Heart right ventricle (tissue), 16 donors: Measurements from ENCODE around the gene HMGCL. TPM values are rescaled to one million over a fixed set of nuclear protein-coding genes. Genes with fewer than 3 reads are reported as not detected.

Source experiments
- ATAC-seq, 8 donors: fragments of 200-7000 bp; cut with Tn5 transposase; one replicate each; pipeline ENCODE4 v1.9.1; 2020; ENCODE audit warnings: mild to moderate bottlenecking in 8 of 8, moderate library complexity in 8 of 8, moderate number of reproducible peaks in 1 of 8
- DNase-seq, 2 donors: peaks; one replicate each; pipeline ENCODE4 v3.0.0-alpha.2; 2020
- H3K27ac ChIP-seq, 10 donors: fragments of 200-600 bp; sonication (generic) in 2 of 10; one replicate each; pipeline versions ENCODE4 v1.5.0 to v1.8.0; 2020 to 2022; ENCODE audit warnings: mild to moderate bottlenecking in 3 of 10
- H3K27me3 ChIP-seq, 7 donors: fragments of 200-600 bp; one replicate each; pipeline ENCODE4 v1.8.0; 2021 to 2022; ENCODE audit warnings: mild to moderate bottlenecking in 2 of 7
- H3K36me3 ChIP-seq, 9 donors: fragments of 200-600 bp; sonication (generic) in 1 of 9; one replicate each; pipeline versions ENCODE4 v1.5.0 to v1.8.0; 2020 to 2022; ENCODE audit warnings: mild to moderate bottlenecking in 2 of 9
- H3K4me1 ChIP-seq, 9 donors: fragments of 200-600 bp; sonication (generic) in 1 of 9; one replicate each; pipeline versions ENCODE4 v1.5.0 to v1.8.0; 2020 to 2022; ENCODE audit warnings: mild to moderate bottlenecking in 4 of 9
- H3K4me3 ChIP-seq, 10 donors: fragments of 200-600 bp; sonication (generic) in 2 of 10; one replicate each; pipeline versions ENCODE4 v1.5.0 to v1.8.0; 2020 to 2022; ENCODE audit warnings: mild to moderate bottlenecking in 7 of 10, moderate library complexity in 2 of 10
- H3K9me3 ChIP-seq, 11 donors: fragments of 200-600 bp in 10 of 11; sonication (generic) in 2 of 11; one replicate each; pipeline versions ENCODE4 v1.5.0 to v1.8.0; 2013 to 2022; ENCODE audit warnings: mild to moderate bottlenecking in 2 of 11, control low read depth in 1 of 11, moderate library complexity in 1 of 11
- WGBS, 2 donors: extraction: QIAGEN DNeasy Blood & Tissue Kit; methylation state at CpG; one replicate each; pipeline ENCODE4 v1.1.7; 2013; ENCODE audit warnings: inconsistent platforms in 1 of 2; 5-methylcytosine and 5-hydroxymethylcytosine counted together
- intact Hi-C, 10 donors: fragments of 100-400 bp; cut with DNase I; formaldehyde crosslinking; loops; one replicate each; pipeline versions ENCODE4 v1.11.1 to v1.14.2; 2022
- polyA plus RNA-seq, 2 donors: library from polyadenylated mRNA; stranded (reverse); fragments of 200-250 nt; gene quantifications; one replicate each; pipeline ENCODE4 v1.2.3, GENCODE V29; 2013
- total RNA-seq, 10 donors: library from RNA; stranded (reverse); fragmentation: NEBNext Ultra II Directional in 3 of 10; extraction: Animal tissue kit (Norgen Biotek cat#: 25700) in 3 of 10; gene quantifications; one replicate each; pipeline versions ENCODE4 v1.2.1 to v1.2.4, GENCODE V29; 2021 to 2023
- TF ChIP-seq, protein P1 (sequence below), 9 donors: fragments of 200-600 bp; sonication (generic) in 2 of 9; IDR thresholded peaks; one replicate each; pipeline versions ENCODE4 v1.5.0 to v1.8.0; 2021 to 2022; ENCODE audit warnings: antibody characterized with exemption in 9 of 9, mild to moderate bottlenecking in 5 of 9, moderate library complexity in 1 of 9
- donor health status: Arrhythmogenic right ventricular cardiomyopathy.
- donor health status: ischemic (EF 13 %, LVEDD 7.1; RV severe dilation, severe dysfunction).
- donor health status: healthy with polysubstance abuse.
- donor health status: DM: no; HTN: yes; CAD: no.
- donor health status: DM: no; HTN: no; CAD: no.
- donor health status: ischemic (EF 25% LVEDD 6.9; RV normal size, moderate dysfunction).
- donor health status: ischemic (EF 25% LVEDD 5.7; RV mildly dilated, moderate dysfunction).
- donor health status: healthy.
- donor health status: DM: yes; HTN: yes; CAD: no.
- donor health status: Ischemic cardiomyopathy.
- donor health status: ischemic (EF 35%, LVEDD 5.7; RV mildly dilated, moderate dysfunction).
- donor health status: nonischemic (EF 11% LVEDD 7.7; RV severe dilation, severe dysfunction).
- donor health status: DM: yes; HTN: yes; CAD: no.
- donor health status: PGD.
- donor health status: ischemic (EF 29% LVEDD 5.4; RV normal size, mild dysfunction).
- donor health status: nonischemic (EF 23%, LVEDD 6.1; RV moderate dilation, normal function).

The HMGCL gene
- total and polyA plus RNA-seq, 12 donors, result 25.7 to 44.3 (median 37.0) TPM

DNA sequence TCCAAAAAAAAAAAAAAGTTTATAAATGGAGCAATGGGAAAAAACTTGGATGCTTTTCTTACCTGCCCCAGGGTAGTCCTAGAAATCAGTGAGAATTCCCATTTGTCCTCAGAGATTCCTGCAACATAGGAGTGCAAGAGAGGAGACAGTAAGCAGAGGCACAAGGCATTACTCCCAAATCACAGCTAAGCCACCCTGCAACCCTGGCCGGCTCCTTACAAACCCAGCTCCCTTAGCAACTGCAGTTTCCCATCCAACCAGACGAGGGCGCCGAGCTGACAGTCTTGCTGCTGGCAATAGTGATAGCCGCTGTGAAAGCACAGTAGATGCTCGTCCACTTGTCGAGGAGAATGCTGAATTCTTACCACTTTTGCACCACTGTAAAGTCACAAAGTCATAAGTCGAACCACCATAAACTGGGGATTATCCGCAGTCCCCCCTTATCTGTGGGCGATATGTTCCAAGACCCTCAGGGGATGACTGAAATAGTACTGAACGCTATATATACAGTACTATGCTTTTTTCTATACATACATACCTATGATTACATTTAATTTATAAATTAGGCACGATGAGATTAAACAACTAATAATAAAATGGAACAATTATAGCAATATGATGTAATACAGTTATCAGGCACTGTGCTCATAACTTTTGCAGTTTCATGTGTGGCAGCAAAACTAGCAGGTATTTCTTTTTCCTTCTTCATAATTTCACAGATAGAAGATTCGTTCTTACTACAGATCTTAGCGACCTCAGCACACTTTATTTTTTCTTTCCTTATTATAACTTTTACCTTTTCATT lies 53.0 kb downstream of the HMGCL start:
- TF ChIP-seq, protein P1, sequence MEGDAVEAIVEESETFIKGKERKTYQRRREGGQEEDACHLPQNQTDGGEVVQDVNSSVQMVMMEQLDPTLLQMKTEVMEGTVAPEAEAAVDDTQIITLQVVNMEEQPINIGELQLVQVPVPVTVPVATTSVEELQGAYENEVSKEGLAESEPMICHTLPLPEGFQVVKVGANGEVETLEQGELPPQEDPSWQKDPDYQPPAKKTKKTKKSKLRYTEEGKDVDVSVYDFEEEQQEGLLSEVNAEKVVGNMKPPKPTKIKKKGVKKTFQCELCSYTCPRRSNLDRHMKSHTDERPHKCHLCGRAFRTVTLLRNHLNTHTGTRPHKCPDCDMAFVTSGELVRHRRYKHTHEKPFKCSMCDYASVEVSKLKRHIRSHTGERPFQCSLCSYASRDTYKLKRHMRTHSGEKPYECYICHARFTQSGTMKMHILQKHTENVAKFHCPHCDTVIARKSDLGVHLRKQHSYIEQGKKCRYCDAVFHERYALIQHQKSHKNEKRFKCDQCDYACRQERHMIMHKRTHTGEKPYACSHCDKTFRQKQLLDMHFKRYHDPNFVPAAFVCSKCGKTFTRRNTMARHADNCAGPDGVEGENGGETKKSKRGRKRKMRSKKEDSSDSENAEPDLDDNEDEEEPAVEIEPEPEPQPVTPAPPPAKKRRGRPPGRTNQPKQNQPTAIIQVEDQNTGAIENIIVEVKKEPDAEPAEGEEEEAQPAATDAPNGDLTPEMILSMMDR (IDR thresholded peaks at IDR 0.05), result peak; percentile 85 to 96 (median 92)
- ATAC-seq, result peak; percentile 65 to 90 (median 82)
- no peaks in the 10 kb centered on the region for H3K9me3 ChIP-seq
- 12 to 14% methylated on average over 14 of the region's 14 CpGs for WGBS, 2 donors
- H3K4me1 ChIP-seq, result peaks cover 0 to 54% (median 13%) of the 10 kb centered on the region in 9 donors
- H3K36me3 ChIP-seq, result peaks cover 0 to 36% (median 9%) of the 10 kb centered on the region in 9 donors
- peak; percentile 86 for DNase-seq
- H3K4me3 ChIP-seq, result no peak overlapping the region
- intact Hi-C loops, result loop anchor here in 7 of 10 donors (1.0 to 10.0 kb wide), 5 partner anchors 93 to 253 kb away; partner anchors contain the start of gene FUCA1 (in 5 of the 7)
- H3K27ac ChIP-seq, result no peak overlapping the region
- H3K27me3 ChIP-seq, result no peaks in the 10 kb centered on the region

- TF ChIP-seq, protein P1 (IDR thresholded peaks at IDR 0.05), result no peak
- WGBS, 2 donors, result 44 to 53% methylated on average over 5 of the region's 5 CpGs
- H3K9me3 ChIP-seq, result no peaks in the 10 kb centered on the region
- peaks cover 0 to 66% (median 9%) of the 10 kb centered on the region in 9 donors for H3K36me3 ChIP-seq
- peaks cover 0 to 41% (median 5%) of the 10 kb centered on the region in 9 donors for H3K4me1 ChIP-seq
- H3K27ac ChIP-seq, result peak overlapping the region in 4 of 10 donors; percentile 0 to 24 (median 15)
- H3K27me3 ChIP-seq, result no peaks in the 10 kb centered on the region
- DNase-seq (peak in 1 of 2 donors; percentile 43), ATAC-seq (peak in 6 of 8 donors; percentile 55 to 84 (median 62))
- intact Hi-C loops, result no loop called here
- no peak overlapping the region for H3K4me3 ChIP-seq
Measured at GRCh38 chr1:23768733-23769132, 56.5 kb downstream of the HMGCL start.

DNA sequence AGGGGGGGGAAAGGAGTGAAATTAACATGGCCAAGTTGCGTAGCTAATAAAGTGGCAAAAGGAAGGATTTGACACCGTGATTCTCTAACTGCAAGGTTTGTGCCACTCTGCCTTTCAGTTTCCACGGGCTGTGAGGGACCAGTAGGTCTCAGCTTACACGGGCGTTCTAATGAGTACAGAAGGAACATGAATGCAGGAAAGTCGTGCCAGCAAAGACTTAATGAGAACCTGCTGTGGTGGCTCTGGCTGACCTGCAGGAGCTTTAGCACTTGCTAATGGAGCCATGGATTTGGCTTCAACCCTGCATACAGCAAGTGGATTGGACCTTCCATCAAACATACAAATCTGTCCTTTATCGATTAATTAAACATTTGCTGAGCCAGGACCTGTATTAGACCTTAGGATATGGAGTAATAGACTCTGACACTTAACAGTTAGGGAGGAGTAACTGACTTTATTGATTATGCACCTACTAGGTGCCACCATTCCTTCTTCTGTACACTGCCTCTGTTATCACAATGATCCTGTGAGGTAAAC lies 62.1 kb downstream of the HMGCL start:
- Histone ChIP-seq H3K27ac (peak overlapping the region in 2 of 10 donors; percentile 63), H3K27me3 (no peaks in the 10 kb centered on the region), H3K4me3 (no peak overlapping the region), H3K36me3 (peaks cover 0 to 90% (median 13%) of the 10 kb centered on the region in 9 donors), H3K4me1 (peaks cover 4 to 65% (median 40%) of the 10 kb centered on the region in 9 donors), H3K9me3 (no peaks in the 10 kb centered on the region)
- TF ChIP-seq, protein P1 (IDR thresholded peaks at IDR 0.05), result no peak
- 67 to 70% methylated on average over 7 of the region's 7 CpGs for WGBS, 2 donors
- DNase-seq (no peak), ATAC-seq (no peak)
- intact Hi-C loops, result no loop called here

DNA sequence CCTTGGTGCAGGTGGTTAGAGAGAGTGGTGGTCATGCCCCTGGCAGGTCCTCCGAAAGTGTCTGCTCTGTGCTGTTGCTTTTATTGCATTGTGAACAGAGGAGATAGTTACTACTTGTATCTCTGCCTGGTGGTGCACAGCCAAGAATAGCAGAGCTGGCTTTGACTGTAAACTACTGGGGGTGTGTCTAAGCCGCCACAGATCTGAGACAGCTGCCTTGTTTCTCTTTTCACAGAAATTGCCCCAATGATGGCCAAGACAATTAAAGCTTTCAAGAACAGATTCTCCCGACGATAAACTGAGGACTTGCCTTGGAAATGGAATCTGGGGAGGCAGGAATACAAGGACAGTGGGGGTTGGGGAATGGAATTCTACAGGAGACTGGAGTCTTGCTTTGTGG lies 66.0 kb downstream of the HMGCL start:
- no peaks in the 10 kb centered on the region for H3K9me3 ChIP-seq
- intact Hi-C loops, result no loop called here
- peak overlapping the region in 8 of 10 donors; percentile 3 to 64 (median 38) for H3K27ac ChIP-seq
- TF ChIP-seq, protein P1 (IDR thresholded peaks at IDR 0.05), result no peak
- no peak overlapping the region for H3K4me3 ChIP-seq
- DNase-seq (peak in 1 of 2 donors; percentile 43), ATAC-seq (peak; percentile 72 to 88 (median 79))
- peaks cover 0 to 97% (median 47%) of the 10 kb centered on the region in 9 donors for H3K36me3 ChIP-seq
- H3K4me1 ChIP-seq, result peaks cover 4 to 71% (median 40%) of the 10 kb centered on the region in 9 donors
- H3K27me3 ChIP-seq, result no peaks in the 10 kb centered on the region
- WGBS, 2 donors, result 33 to 42% methylated on average over 4 of the region's 4 CpGs
